ENCODE measurements around the gene CD164.

GRCh38 chr6:109362102-109362884, 20.0 kb downstream of the CD164 start:
- TF ChIP-seq POLR2AphosphoS5 (IDR thresholded peaks at IDR 0.05; ENCODE audit: insufficient read depth in 1 of 2, low read depth in 1 of 2), result no peak
- TF ChIP-seq POLR2A (IDR thresholded peaks at IDR 0.05), result no peak
- TF ChIP-seq CTCF (IDR thresholded peaks at IDR 0.05), result no peak

All from vagina (tissue), 2 donors.